RCC 7860 (cell line): ENCODE results near the gene TMEM198.

ENCODE experiments used
- DNase-seq: peaks from one replicate; pipeline ENCODE4 v3.0.0-alpha.2; 2015; ENCODE audit warnings: low spot score
- FAIRE-seq: peaks from 2 replicates; lab custom pipeline; 2012; peaks lifted over from hg19 to GRCh38; lab: Jason Lieb, UNC

Gene TMEM198

GRCh38 chr2:219575566-219576504, 32.0 kb downstream of the TMEM198 start:
- DNase-seq (no peak), FAIRE-seq (no peak)

- DNase-seq (no peak), FAIRE-seq (no peak)
These were observed 32.9 kb downstream of the TMEM198 start for GRCh38 chr2:219576505-219577388.

GRCh38 chr2:219578811-219579613, 35.2 kb downstream of the TMEM198 start:
- DNase-seq = no peak
- no peak for FAIRE-seq

- DNase-seq = no peak
- FAIRE-seq = no peak
These were observed 37.5 kb downstream of the TMEM198 start for GRCh38 chr2:219581346-219581745.

- FAIRE-seq (no peak), DNase-seq (no peak)
These were observed 47.3 kb downstream of the TMEM198 start for GRCh38 chr2:219591091-219591490.

GRCh38 chr2:219592736-219593135, 48.9 kb downstream of the TMEM198 start:
- FAIRE-seq (no peak), DNase-seq (no peak)

GRCh38 chr2:219593154-219593553, 49.3 kb downstream of the TMEM198 start:
- DNase-seq (no peak), FAIRE-seq (no peak)

- DNase-seq (no peak), FAIRE-seq (no peak)
These were observed 51.4 kb downstream of the TMEM198 start for GRCh38 chr2:219595256-219595655.

GRCh38 chr2:219596954-219597551, 53.2 kb downstream of the TMEM198 start:
- FAIRE-seq = no peak

GRCh38 chr2:219597552-219598307, 53.9 kb downstream of the TMEM198 start, which contains the start of gene STK11IP:
Gene STK11IP (plus strand): TSS chr2:219597857. CDS start chr2:219598120, 263 bp downstream.
- peak; percentile 91 for DNase-seq
- peak; percentile 85 for FAIRE-seq

More at GRCh38 chr2:219596954-219597551, 53.2 kb downstream of the TMEM198 start:
- peak; percentile 4 for DNase-seq

- FAIRE-seq = no peak
- DNase-seq = no peak
These were observed 54.7 kb downstream of the TMEM198 start for GRCh38 chr2:219598308-219599078.
